Measurements from ENCODE around the gene VPS16.

Gene VPS16

GRCh38 chr20:2815242-2815900 lies 25.2 kb upstream of the VPS16 start:
- Histone ChIP-seq H4K20me1 (ENCODE audit: insufficient read depth, low read length) (no peaks in the 10 kb centered on the region), H3K36me3 (replicated peaks; ENCODE audit: low read depth, low read length) (no peaks in the 10 kb centered on the region), H3K9ac (ENCODE audit: low read length) (no peak overlapping the region), H3K79me2 (ENCODE audit: low read length) (no peaks in the 10 kb centered on the region), H3K4me2 (ENCODE audit: low read length) (no peak overlapping the region), H3K9me3 (ENCODE audit: insufficient read depth, low read length) (peaks cover 6% of the 10 kb centered on the region), H2AFZ (ENCODE audit: low read depth, low read length) (no peak overlapping the region), H3K4me1 (ENCODE audit: low read length) (no peaks in the 10 kb centered on the region), H3K27me3 (ENCODE audit: low read depth, low read length) (peaks cover 8% of the 10 kb centered on the region; the same call in 1 of the 2 replicates), H3K4me3 (ENCODE audit: low read length) (no peak overlapping the region), H3K27ac (ENCODE audit: low read length) (no peak overlapping the region)
- TF ChIP-seq CTCF (IDR thresholded peaks at IDR 0.05; ENCODE audit: low read depth, low read length) (no peak), EZH2phosphoT487 (IDR thresholded peaks at IDR 0.05; ENCODE audit: low read depth) (no peak)

- no peak within 1 kb of the TSS for H3K4me2 ChIP-seq (ENCODE audit: low read length)
- no peak within 1 kb of the TSS for H3K27ac ChIP-seq (ENCODE audit: low read length)
- H3K9ac ChIP-seq (ENCODE audit: low read length) = no peak within 1 kb of the TSS
- no peaks in the 10 kb centered on the region for H3K79me2 ChIP-seq (ENCODE audit: low read length)
- no peaks in the 10 kb centered on the region for H3K36me3 ChIP-seq (replicated peaks; ENCODE audit: low read depth, low read length)
- no peak within 1 kb of the TSS for H3K4me3 ChIP-seq (ENCODE audit: low read length)
- H3K9me3 ChIP-seq (ENCODE audit: insufficient read depth, low read length) = peaks cover 6% of the 10 kb centered on the region
- H4K20me1 ChIP-seq (ENCODE audit: insufficient read depth, low read length) = no peaks in the 10 kb centered on the region
- peaks cover 8% of the 10 kb centered on the region; the same call in 1 of the 2 replicates for H3K27me3 ChIP-seq (ENCODE audit: low read depth, low read length)
- TF ChIP-seq CTCF (IDR thresholded peaks at IDR 0.05; ENCODE audit: low read depth, low read length) = no peak
- no peak for TF ChIP-seq EZH2phosphoT487 (IDR thresholded peaks at IDR 0.05; ENCODE audit: low read depth)
- H3K4me1 ChIP-seq (ENCODE audit: low read length) = no peaks in the 10 kb centered on the region
- no peak within 1 kb of the TSS for H2AFZ ChIP-seq (ENCODE audit: low read depth, low read length)
Observed at GRCh38 chr20:2816030-2816582, 24.4 kb upstream of the VPS16 start, which contains the start of gene TMEM239. Gene TMEM239 (plus strand): TSS chr20:2816364. CDS start chr20:2816555, 191 bp downstream.

- Histone ChIP-seq H3K9me3 (ENCODE audit: insufficient read depth, low read length) (peaks cover 6% of the 10 kb centered on the region), H3K4me3 (ENCODE audit: low read length) (no peak overlapping the region), H3K79me2 (ENCODE audit: low read length) (no peaks in the 10 kb centered on the region), H3K9ac (ENCODE audit: low read length) (no peak overlapping the region), H4K20me1 (ENCODE audit: insufficient read depth, low read length) (no peaks in the 10 kb centered on the region), H3K27me3 (ENCODE audit: low read depth, low read length) (peaks cover 8% of the 10 kb centered on the region; the same call in 1 of the 2 replicates), H3K4me2 (ENCODE audit: low read length) (no peak overlapping the region), H3K27ac (ENCODE audit: low read length) (no peak overlapping the region), H3K36me3 (replicated peaks; ENCODE audit: low read depth, low read length) (no peaks in the 10 kb centered on the region), H3K4me1 (ENCODE audit: low read length) (no peaks in the 10 kb centered on the region), H2AFZ (ENCODE audit: low read depth, low read length) (no peak overlapping the region)
- no peak for TF ChIP-seq EZH2phosphoT487 (IDR thresholded peaks at IDR 0.05; ENCODE audit: low read depth)
Observed at GRCh38 chr20:2816583-2817340, 23.8 kb upstream of the VPS16 start.

- peaks cover 1% of the 10 kb centered on the region; the same call in 1 of the 2 replicates for H3K9me3 ChIP-seq (ENCODE audit: insufficient read depth, low read length)
- no peaks in the 10 kb centered on the region for H3K36me3 ChIP-seq (replicated peaks; ENCODE audit: low read depth, low read length)
- no peak overlapping the region for H3K4me2 ChIP-seq (ENCODE audit: low read length)
- H3K27me3 ChIP-seq (ENCODE audit: low read depth, low read length) = peaks cover 3% of the 10 kb centered on the region; the same call in 1 of the 2 replicates
- no peaks in the 10 kb centered on the region for H3K79me2 ChIP-seq (ENCODE audit: low read length)
- H3K4me3 ChIP-seq (ENCODE audit: low read length) = no peak overlapping the region
- H3K27ac ChIP-seq (ENCODE audit: low read length) = no peak overlapping the region
- H4K20me1 ChIP-seq (ENCODE audit: insufficient read depth, low read length) = no peaks in the 10 kb centered on the region
- H3K4me1 ChIP-seq (ENCODE audit: low read length) = no peaks in the 10 kb centered on the region
- H3K9ac ChIP-seq (ENCODE audit: low read length) = no peak overlapping the region
- TF ChIP-seq CTCF (IDR thresholded peaks at IDR 0.05; ENCODE audit: low read depth, low read length) (no peak), EZH2phosphoT487 (IDR thresholded peaks at IDR 0.05; ENCODE audit: low read depth) (no peak)
- no peak overlapping the region for H2AFZ ChIP-seq (ENCODE audit: low read depth, low read length)
Observed at GRCh38 chr20:2817341-2817726, 23.2 kb upstream of the VPS16 start.

All from OCI-LY3 (cell line).